Hypothalamus (tissue), 51 donors: Measurements from ENCODE around the gene RNF123.
A peak's percentile ranks its signal among the peaks of the same experiment; 100 is the strongest.

Experiments used
- DNase-seq, 51 donors: peaks; one replicate each; lab custom pipeline; 2025; lab: John Stamatoyannopoulos, UW

The RNF123 gene

DNA sequence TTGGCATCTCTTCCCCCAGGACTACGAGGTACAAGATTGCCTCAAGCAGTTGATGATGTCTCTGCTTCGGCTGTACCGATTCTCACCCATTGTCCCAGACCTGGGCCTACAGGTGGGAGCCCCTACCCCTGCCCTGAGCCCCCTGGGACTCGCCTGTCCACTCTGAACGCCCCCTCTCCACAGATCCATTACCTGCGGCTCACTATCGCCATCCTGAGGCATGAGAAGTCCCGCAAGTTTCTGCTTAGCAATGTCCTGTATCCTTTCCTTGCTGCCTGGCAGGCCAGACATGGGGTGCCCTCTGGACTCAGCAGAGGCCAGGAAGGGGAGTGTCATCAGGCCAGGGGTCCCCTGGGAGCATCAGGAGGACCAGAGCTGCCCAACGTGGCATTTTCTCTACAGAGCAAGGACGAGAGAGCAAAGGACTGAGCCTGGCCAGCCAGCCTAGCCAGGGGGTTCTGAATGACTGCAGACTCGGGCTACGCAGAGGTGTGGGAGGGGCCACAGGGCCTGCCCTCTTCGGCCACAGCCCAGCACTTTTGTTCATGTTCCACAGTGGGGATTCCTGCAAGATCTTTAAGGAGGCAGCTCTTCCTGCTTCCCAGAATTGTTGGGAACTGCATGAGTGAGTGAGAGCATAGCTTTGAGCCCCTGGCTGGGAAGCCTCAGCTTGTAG lies 11.2 kb downstream of the RNF123 start:
- DNase-seq = no peak

DNA sequence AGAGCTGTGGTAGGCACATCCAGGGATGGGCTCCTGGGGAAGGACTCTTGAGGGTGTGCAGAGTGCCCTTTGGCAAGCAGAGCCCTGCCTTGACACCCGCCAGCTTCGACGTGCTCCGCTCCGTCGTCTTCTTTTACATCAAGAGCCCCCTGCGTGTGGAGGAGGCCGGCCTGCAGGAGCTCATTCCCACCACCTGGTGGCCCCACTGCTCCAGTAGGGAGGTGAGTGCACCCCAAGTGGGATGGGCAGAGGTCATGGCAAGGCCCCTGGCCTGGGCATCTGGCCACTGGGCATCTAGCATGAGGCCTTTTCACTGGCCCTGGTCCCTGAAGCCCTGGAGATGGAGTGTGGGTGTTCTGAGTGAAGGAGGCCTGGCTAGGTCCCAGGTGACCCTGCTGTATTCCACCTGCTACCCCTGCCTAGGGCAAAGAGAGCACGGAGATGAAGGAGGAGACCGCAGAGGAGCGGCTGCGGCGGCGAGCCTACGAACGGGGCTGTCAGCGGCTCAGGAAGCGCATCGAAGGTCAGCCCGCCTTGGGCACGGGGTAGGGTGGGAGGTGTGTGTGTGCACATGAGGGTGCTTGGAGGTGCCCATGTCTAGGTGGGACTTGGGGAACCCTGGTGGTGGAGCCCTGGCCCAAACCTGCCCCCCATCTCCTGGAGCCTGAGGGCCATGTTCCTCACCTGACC lies 12.2 kb downstream of the RNF123 start:
- DNase-seq = no peak

DNA sequence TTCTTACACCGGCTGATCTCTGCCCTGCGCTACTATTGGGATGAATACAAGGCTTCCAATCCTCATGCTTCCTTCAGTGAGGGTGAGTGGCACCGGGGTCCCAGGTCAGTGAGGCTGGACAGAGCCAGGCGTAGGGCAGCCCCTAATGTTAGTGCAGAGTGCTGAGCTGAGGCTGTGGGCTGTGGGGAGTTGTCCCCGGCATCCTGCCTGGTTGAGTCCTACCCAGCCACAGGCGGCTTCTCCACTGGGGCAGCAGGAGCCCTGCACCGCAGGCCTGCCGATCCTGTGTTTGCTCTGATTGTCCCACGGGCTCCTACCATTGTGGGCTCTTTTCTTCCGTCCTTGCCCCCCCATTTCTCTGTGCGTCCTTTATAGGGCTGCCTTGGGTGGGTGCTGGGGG lies 13.3 kb downstream of the RNF123 start:
- DNase-seq = no peak

DNA sequence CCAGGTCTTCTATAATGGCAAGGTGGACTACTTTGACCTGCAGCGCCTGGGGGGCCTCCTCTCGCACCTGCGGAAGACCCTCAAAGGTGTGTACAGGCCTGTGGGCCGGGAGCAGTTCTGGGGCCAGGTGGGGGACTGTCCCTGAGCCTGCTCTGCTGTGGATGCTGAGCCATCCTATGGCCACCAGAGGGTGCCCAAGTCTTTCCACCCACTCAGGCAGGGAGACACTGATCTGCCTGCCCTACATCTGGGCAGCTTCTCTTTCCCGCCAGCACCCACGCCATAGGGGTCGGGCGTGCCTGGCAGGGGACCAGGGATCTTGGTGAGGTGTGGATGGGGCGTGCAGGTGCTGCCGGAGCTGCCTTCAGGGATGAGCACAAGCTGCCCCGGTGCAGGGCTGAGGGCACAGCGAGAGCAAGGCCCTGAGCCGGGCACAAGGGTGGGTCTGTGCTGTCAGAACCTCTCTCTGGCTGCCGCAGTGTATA lies 14.1 kb downstream of the RNF123 start:
- DNase-seq = peak in 32 of 51 donors; percentile 5 to 69 (median 25)

DNA sequence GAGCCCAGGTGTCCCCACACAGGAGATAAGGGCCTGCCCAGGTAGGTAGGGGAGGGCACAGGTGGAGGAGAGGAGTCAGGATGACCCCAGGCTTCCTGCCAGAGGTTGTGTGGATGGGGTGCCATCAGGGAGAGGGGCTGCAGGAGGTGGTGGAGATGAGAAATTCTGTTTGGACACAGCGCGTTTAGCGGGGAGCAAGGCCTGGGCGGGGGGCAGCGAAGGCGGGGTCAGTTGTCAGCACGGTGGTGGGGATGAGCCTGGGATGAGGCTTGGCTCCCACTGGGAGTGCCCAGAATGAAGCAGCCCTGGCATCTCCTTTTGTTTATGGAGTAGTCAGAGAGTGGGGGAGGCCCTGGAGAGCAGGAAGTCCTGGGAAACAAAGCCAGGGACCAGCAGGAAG lies 14.6 kb downstream of the RNF123 start:
- DNase-seq = no peak

DNA sequence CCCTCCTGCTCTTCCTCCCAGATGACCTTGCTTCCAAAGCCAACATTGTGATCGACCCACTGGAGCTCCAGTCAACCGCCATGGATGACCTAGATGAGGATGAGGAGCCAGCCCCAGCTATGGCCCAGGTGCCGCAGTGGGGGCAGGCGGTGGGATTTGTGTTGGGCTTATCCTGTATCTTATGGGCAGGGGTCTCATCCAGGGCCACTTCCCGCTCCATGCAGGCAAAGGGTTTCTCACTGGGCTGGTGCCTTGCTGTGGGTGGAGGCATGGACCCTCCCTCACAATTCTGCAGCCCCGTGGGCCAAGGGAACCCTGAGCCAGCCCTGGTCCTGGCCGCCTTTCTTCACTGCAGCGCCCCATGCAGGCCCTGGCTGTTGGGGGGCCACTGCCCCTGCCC lies 15.3 kb downstream of the RNF123 start:
- no peak for DNase-seq

DNA sequence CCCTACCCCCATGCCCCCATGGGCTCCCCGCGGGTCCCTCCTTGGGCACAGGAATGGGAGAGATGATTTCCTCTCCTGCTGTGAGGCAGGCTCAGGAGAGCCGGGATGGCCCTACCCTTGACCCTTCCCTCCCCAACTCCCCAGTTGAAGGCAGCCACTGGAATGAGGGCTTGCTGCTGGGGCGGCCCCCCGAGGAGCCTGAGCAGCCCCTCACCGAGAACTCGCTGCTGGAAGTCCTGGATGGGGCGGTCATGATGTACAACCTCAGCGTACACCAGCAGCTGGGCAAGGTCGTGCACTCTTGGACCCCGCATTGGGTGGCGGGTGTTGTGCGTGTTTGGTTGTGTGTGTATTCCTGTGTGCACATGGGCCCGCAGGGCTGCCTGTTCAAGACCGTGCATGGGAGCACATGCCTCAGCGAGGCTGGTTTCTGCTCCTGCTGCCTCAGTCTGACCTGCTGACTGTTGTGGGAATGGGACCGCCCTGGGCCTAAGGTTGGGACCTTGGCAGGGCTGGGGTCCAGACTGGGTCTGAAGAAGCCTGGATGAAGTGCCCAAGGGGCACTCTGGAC lies 16.1 kb downstream of the RNF123 start:
- no peak for DNase-seq

DNA sequence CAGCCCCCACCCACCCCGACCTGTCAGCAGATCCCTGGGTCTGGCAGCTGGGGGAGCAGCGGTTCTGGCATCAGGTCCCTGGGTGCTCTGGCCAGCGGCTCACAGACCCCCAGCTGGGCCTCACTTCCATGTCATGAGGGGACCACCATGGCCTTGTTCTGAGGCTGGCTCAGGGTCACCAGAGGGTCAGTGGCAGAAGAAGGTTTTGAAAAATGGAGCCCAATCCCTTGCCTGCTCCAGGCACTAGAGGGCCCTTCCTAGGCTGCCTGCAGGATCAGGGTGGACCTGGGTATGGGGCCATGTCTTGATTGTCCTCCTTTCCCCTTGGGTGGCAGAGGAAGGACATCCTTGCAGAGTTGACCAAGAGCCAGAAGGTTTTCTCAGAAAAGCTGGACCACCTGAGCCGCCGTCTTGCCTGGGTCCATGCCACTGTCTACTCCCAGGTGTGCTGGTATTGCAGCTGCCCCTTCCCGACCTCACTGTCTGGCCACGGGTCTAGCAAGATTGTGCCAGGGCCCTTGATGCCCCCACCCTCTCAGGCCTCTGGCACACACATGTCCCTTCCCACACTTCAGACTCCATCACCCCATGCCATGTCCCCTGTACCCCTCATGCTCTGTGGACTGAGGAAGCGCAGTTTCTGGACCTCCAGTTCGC lies 17.2 kb downstream of the RNF123 start:
- no peak for DNase-seq

DNA sequence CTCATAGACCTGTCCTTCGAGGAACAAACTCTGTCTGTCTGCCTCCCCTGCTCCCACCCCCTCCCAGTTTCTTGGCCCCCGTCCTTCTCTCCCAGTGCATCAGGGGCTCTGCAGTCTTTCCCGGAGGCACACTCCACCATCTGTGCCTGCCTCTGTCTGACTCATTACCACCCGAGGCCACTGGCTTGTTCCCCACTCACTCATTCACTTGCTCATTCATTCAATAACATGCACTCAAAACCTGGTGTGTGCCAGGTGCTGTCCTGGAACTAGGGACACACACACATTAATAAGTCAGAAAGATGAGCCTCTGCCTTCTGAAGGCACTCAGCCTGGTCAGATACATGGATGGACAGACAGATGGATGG lies 17.7 kb downstream of the RNF123 start:
- peak in 1 of 51 donors; percentile 54 for DNase-seq

DNA sequence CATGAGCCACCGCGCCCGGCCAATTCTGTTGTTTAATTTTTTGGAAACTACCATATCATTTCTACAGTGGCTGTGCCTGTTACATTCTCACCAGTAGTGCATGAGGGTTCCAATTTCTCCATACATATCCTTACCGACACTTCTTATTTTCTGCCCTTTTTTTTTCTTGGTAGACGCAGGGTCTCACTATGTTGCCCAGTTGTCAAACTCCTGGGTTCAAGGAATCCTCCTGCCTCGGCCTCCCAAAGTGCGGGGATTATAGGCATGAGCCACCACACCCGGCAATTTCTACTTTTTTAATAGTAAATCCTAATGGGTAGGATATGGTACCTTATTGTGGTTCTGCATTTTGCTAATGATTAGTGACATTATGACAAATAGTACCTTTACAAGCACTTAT lies 20.5 kb downstream of the RNF123 start:
- no peak for DNase-seq

DNA sequence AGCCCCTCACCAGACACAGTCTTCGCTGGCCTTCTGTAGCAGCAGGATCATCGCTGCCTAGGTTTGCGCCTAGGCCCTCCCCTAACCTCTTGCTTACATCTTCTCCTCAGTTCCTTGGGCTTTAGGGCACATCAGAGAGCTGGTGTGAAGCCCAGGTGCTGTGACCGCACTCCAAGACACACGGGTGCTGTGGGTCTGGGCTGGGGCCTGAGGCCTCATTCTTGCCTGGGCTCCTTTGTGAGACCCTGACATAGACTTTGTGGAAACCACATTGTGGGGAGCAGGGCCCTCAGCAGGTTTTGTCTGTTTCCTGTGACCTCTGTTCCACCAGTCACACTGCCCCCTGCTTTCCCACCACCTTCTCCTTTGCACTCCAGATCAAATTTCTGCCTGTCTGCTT lies 22.1 kb downstream of the RNF123 start:
- no peak for DNase-seq

DNA sequence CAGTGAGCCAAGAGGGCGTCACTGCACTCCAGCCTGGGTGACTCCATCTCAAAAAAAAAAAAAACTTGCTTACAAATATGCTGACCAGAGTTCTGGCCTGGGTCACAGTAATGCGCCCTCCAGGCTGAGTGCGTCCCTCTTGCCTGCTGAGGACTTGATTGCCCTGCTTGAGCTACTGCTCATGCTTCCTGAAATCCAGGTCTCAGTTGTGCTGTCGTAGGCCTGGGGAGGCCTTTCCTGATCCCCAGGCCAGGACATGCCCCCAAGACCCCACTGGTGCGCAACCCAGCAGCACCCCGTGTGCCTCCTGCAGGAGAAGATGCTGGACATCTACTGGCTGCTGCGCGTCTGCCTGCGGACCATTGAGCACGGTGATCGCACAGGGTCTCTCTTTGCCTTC lies 22.8 kb downstream of the RNF123 start:
- no peak for DNase-seq

DNA sequence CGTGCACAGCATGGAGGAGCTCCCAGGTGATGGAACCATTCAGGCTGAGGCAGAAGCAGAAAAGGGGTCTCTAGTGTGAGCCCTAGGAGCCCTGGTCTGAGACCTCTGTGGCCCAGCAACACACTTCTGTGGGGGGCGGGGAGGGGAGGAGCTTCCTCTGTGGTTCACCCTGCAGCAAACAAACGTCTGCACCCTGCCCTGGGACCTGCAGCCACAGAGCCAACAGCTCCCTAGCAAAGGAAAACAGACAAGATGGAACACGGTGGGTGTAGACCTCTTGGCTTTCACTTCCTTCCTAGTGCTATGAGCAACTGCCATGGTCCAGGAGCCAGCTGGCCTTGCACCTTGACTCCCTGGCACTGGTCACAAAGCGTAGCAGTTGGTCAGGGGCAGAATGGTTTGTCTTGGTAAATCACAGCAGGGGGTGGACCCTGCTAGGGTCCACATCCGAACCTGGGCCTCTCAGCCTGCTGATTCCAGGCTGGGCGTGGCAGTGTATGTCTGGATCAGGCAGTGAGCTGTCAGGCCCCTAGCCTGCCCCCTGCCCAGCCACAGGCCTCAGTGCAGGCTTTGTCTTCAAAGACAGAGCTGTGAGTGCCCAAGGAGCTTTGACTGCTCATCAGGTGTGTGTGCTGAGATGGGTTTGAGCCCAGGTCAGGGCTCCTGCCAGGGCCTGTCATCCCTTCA lies 23.4 kb downstream of the RNF123 start:
- no peak for DNase-seq

DNA sequence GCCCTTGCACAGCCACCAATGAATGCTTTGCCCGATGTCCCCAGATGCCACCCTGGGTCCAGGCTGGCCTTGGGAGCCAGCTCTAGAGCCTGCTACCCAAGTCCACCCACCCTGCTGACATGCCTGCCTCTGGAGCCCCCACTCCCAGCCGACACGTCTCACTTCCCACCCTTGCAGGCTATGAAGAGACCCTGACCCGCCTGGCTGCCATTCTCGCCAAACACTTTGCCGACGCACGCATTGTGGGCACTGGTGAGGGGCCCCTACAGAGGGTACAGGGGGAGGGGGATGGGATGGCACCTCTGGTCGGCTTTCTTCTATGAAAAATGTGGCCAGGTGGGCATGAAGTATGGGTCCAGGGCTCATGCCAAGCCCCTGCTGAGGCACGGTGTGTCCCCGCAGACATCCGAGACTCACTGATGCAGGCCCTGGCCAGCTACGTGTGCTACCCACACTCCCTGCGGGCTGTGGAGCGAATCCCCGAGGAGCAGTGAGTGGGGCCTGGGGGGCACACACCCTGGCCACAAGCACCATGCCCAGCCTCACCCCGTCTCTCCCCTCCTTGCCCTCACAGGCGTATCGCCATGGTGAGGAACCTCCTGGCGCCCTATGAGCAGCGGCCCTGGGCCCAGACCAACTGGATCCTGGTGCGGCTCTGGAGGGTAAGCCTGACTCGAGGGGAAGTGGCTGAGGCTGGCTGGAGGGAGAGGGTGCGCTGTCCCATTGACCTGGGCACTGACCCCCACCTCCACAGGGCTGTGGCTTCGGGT lies 24.2 kb downstream of the RNF123 start:
- DNase-seq = no peak

DNA sequence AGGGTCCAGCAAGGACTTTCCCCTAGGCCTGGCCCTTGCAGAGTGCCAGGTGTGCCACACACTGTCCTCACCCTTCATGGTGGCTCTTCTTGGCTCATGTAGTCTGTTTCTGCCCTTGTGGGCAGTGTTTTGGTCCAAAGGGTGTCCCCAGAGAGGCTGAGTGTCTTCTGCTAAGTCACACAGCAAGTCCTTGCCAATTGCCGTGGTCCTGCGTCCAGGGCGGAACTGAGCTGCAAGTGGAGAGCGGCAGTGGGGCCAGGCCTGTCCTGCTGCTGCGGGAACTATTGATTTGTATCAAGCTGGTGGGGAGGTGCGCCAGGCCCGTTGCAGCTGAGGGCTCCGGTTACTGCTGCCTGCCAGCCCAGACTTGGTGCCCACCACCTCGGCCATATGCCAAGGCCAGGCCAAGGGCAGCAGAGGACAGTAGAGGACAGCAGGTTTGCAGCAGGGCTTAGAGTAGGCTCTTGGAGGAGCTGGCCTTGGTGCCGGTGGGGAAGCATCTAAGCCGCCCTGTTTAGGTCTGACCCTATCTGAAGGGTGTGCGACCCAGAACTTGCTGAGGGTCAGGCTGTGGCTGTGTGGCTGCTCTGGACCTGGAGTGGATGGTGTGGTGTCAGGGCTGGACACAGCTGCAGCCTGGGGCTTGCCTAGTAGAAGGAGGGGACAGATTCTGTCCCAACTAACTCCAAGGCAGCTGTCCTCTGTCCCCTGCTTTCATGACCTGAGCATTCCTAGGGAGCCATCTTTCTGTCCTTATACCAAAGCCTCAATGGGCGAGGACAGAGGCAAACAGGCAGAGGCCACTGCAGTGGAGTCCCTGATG lies 25.6 kb downstream of the RNF123 start:
- DNase-seq = no peak

DNA sequence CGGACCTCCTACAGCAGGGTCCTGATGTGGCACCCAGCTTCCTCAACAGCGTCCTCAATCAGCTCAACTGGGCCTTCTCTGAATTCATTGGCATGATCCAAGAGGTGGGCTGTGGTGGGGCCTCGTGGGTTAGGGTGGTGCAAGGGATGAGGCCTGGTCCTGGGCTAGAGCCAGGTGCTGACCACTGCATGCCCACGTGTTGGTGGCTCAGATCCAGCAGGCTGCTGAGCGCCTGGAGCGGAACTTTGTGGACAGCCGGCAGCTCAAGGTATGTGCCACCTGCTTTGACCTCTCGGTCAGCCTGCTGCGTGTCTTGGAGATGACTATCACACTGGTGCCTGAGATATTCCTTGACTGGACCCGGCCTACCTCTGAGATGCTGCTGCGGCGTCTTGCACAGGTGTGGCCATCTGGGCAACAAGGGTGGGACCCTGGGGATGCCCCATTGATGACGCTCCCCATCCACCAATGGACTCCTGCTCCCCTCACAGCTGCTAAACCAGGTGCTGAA lies 26.3 kb downstream of the RNF123 start:
- DNase-seq = no peak

DNA sequence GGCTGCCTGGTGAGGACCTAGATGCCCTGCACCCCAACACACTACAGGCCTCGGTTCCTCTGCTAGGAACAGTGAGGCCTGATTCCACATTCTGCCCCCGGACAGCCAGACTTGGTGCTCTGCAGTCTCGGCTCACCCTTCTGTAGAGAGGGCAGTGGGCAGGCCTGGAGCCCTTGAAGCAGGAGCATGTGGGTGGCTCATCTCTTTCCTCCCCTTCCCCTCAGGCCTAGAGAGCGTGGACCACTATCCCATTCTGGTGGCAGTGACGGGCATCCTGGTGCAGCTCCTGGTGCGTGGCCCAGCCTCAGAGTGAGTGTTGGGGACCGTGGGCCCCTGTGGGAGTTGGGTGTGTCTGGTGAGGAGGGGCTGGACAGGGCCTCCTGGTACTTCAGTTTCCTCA lies 26.8 kb downstream of the RNF123 start:
- DNase-seq = no peak

DNA sequence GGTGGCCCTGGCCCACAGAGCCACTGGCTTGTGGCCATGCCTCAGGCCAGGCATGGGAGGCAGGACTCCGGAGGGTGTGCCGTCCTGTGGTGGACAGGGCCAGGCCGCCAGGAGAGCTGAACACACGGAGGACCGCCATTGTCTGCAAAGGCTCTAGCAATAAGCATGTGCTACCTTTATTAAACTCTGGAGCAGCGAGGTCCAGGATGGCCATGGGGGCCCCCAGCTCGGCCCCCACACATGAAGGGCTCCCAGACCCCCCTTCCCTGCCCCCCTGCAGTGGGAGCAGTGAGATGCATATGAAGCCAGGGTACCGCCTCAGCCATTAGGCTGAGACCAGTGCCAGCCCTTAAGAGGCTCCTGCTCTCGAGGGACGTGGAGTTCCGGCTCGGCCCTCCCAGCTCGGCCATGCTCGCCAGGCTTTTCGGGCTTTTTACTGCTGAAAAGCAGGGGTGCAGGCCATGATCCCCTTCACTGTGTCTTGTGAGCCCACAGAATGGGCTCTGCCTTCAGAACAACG lies 27.4 kb downstream of the RNF123 start:
- DNase-seq = no peak
